ENCODE results near the gene TCIRG1.
A peak's percentile ranks its signal among the peaks of the same experiment; 100 is the strongest.

The TCIRG1 gene

DNA sequence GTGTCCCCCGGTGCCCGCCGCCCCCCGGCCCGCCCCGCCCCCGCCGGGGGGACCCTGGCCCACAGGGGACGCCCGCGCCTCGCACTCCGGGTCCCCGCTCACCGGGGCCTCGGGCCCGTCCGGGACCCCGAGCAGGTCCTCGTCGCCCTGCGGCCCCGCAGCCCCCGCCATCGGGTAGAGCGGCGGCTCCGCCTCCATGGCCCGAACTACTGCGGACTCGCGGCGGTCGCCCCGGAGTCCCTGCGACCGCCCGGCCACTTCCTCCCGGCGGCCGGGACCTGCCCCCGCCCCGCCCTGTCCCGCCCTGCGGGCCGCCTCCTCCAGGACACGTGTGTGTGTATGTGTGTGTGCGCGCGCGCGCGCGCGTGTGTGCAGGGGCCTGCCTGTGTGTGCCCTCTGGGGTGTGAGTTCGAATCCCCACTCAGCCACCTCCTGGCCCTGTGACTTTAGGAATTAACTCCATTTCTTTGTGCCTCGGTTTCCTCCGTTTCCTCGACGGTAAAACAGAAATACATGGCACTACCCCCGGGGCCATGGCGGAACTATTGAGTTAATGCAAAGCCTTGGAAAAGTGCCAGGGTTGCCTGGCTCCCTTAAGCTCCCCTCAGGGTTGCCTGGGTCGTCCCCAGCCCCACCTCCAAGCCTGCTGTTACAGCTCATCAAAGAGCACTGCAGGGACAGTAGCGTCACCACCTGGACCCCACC lies 34.8 kb upstream of the TCIRG1 start, which contains the start of gene UNC93B1:
TSS of gene UNC93B1 (minus strand) at position 252 of the 705 bp plus-strand sequence. CDS start at position 198, 54 bp downstream.
- TF ChIP-seq, protein P1, sequence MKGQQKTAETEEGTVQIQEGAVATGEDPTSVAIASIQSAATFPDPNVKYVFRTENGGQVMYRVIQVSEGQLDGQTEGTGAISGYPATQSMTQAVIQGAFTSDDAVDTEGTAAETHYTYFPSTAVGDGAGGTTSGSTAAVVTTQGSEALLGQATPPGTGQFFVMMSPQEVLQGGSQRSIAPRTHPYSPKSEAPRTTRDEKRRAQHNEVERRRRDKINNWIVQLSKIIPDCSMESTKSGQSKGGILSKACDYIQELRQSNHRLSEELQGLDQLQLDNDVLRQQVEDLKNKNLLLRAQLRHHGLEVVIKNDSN (IDR thresholded peaks at IDR 0.05) = peak; percentile 77
- TF ChIP-seq RAD21 (IDR thresholded peaks at IDR 0.05; ENCODE audit: low read depth) = no peak
- TF ChIP-seq CEBPB (IDR thresholded peaks at IDR 0.05) = no peak
- no peak for TF ChIP-seq TEAD4 (IDR thresholded peaks at IDR 0.05)
- TF ChIP-seq ZBTB7A (IDR thresholded peaks at IDR 0.05; ENCODE audit: low read depth) = no peak
- 0 out of 2 replicates have a peak, but pooled peaks have one; percentile 24 for TF ChIP-seq TCF12 (IDR thresholded peaks at IDR 0.05; ENCODE audit: low read depth)
- TF ChIP-seq EGR1 (IDR thresholded peaks at IDR 0.05) = 0 out of 2 replicates have a peak, but pooled peaks have one; percentile 28
- no peak for TF ChIP-seq FOXM1 (IDR thresholded peaks at IDR 0.05; ENCODE audit: borderline replicate concordance, low read depth)
- TF ChIP-seq MAX (IDR thresholded peaks at IDR 0.05) = peak; percentile 73
- 0 out of 2 replicates have a peak, but pooled peaks have one; percentile 29 for TF ChIP-seq EP300 (IDR thresholded peaks at IDR 0.05; ENCODE audit: borderline replicate concordance)
- TF ChIP-seq YY1 (IDR thresholded peaks at IDR 0.05; ENCODE audit: low read depth) = no peak
- peak; percentile 20; the same call in 1 of the 2 replicates for TF ChIP-seq CREB1 (IDR thresholded peaks at IDR 0.05; ENCODE audit: low read depth)
- no peak for TF ChIP-seq NFIC (IDR thresholded peaks at IDR 0.05)
- TF ChIP-seq TAF1 (IDR thresholded peaks at IDR 0.05; ENCODE audit: low read depth) = 0 out of 2 replicates have a peak, but pooled peaks have one; percentile 48
- TF ChIP-seq REST (IDR thresholded peaks at IDR 0.05; ENCODE audit: low read depth) = no peak

DNA sequence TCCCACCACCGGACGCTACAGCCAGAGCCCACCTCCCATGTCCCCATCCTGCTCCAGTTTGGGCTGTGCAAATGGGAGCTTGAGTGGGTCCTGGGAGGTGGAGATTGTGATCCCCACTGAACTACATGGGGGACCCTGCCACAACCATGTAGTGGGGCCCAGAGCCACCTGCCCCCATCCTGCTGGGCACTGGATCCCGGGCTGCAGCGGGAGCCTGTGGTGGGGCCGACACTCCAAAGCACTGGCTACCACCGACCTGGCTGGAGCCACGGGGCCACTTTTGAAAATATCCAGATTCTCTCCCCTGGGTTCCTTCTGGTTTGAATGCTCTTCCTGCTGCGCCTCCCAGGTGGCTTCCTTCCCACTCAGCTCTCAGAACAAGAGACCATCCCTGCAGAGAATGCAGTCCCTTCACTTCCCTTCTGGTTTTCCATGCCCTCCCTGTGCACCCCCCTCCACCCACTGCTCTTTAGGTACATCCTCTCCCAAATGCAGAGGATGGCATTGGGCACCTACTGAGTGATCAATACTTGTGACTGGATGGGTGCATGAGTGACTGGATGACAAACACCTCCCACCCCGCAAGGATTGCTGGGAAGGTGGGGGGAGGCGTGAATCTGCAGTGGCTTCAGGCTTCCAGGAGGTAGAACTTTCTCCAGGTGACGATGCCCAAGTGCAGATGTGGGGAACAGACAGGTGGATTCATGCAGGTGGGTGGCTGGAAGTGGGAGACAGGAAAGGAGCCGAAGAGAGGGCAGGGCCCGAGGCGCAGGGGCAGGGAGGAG lies 34.1 kb upstream of the TCIRG1 start:
- TF ChIP-seq YY1 (IDR thresholded peaks at IDR 0.05; ENCODE audit: low read depth) = no peak
- no peak for TF ChIP-seq RAD21 (IDR thresholded peaks at IDR 0.05; ENCODE audit: low read depth)
- TF ChIP-seq FOXM1 (IDR thresholded peaks at IDR 0.05; ENCODE audit: borderline replicate concordance, low read depth) = no peak
- TF ChIP-seq TCF12 (IDR thresholded peaks at IDR 0.05; ENCODE audit: low read depth) = no peak
- no peak for TF ChIP-seq MAX (IDR thresholded peaks at IDR 0.05)
- no peak for TF ChIP-seq REST (IDR thresholded peaks at IDR 0.05; ENCODE audit: low read depth)
- TF ChIP-seq, protein P1 (IDR thresholded peaks at IDR 0.05) = no peak
- no peak for TF ChIP-seq ZBTB7A (IDR thresholded peaks at IDR 0.05; ENCODE audit: low read depth)
- no peak for TF ChIP-seq TAF1 (IDR thresholded peaks at IDR 0.05; ENCODE audit: low read depth)
- no peak for TF ChIP-seq EGR1 (IDR thresholded peaks at IDR 0.05)
- TF ChIP-seq CREB1 (IDR thresholded peaks at IDR 0.05; ENCODE audit: low read depth) = no peak
- no peak for TF ChIP-seq TEAD4 (IDR thresholded peaks at IDR 0.05)
- no peak for TF ChIP-seq EP300 (IDR thresholded peaks at IDR 0.05; ENCODE audit: borderline replicate concordance)

- TF ChIP-seq RAD21 (IDR thresholded peaks at IDR 0.05; ENCODE audit: low read depth) (no peak), MAX (IDR thresholded peaks at IDR 0.05) (no peak), EGR1 (IDR thresholded peaks at IDR 0.05) (no peak), CEBPB (IDR thresholded peaks at IDR 0.05) (no peak), ZBTB7A (IDR thresholded peaks at IDR 0.05; ENCODE audit: low read depth) (no peak), NFIC (IDR thresholded peaks at IDR 0.05) (no peak), REST (IDR thresholded peaks at IDR 0.05; ENCODE audit: low read depth) (no peak), TCF12 (IDR thresholded peaks at IDR 0.05; ENCODE audit: low read depth) (no peak), TEAD4 (IDR thresholded peaks at IDR 0.05) (no peak), CREB1 (IDR thresholded peaks at IDR 0.05; ENCODE audit: low read depth) (no peak), TAF1 (IDR thresholded peaks at IDR 0.05; ENCODE audit: low read depth) (no peak), EP300 (IDR thresholded peaks at IDR 0.05; ENCODE audit: borderline replicate concordance) (no peak), FOXM1 (IDR thresholded peaks at IDR 0.05; ENCODE audit: borderline replicate concordance, low read depth) (no peak)
- TF ChIP-seq, protein P1 (IDR thresholded peaks at IDR 0.05) = no peak
These were observed 32.1 kb upstream of the TCIRG1 start for GRCh38 chr11:68006606-68007166.
